ENCODE results near the gene TNNI2.
A peak's percentile ranks its signal among the peaks of the same experiment; 100 is the strongest.

Gene TNNI2

DNA sequence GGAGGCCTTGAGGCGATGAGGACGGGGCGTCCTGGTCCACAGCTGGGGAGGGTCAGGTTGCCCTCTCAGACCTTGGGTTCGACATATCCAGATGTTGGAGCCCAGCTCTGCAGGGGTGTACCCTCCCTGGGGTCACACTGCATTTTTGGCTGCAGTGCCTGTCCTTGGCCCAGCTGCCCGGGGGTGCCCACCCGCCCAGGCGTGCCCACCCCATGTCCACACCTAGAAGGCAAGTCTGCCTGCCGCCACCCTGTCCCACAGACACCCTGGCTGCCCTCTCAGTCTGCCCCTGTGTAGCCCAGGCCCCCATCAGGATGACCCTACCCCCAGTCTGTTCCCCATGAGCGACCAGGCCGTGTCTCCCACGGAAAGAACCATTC is 17.1 kb downstream of the TNNI2 start:
- DNase-seq (ENCODE audit: low read depth), result no peak
- H3K4me3 ChIP-seq (ENCODE audit: low read depth, low read length), result no peak overlapping the region

DNA sequence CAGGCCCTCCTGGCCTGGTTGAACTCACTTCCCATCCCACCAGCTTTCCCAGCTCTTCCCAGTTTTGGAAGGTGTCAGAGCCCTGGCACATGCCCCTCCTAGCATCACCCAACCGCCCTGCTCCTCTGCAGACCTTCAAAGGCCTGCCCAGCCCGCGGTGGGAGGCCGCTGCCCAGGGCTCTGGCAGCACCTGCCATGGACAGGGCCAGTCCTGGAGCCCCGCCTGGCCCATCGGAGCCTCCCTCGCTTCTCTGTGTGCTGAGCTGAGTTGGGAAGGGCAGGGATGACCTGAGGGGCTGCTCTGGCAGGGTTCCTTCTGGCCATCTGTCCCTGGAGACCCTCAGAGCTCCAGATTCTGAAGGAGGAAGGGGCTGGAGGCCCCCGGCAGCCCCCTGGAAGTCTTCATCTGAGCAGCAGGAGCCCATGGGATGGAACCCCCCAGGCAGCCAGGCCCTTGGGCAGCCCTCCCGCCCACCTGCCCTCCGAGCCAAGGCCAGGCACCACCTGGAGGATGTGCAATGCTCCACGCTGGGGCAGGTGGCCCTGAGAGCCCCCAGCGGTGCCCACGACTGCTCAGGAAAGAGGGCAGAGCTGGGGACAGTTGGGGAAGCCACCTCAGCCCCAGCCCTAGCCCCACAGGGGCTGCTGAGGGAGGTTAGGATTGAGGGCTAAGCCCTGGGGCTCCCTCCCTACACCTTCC is 17.7 kb downstream of the TNNI2 start:
- DNase-seq (ENCODE audit: low read depth), result no peak
- H3K4me3 ChIP-seq (ENCODE audit: low read depth, low read length), result no peak overlapping the region

DNA sequence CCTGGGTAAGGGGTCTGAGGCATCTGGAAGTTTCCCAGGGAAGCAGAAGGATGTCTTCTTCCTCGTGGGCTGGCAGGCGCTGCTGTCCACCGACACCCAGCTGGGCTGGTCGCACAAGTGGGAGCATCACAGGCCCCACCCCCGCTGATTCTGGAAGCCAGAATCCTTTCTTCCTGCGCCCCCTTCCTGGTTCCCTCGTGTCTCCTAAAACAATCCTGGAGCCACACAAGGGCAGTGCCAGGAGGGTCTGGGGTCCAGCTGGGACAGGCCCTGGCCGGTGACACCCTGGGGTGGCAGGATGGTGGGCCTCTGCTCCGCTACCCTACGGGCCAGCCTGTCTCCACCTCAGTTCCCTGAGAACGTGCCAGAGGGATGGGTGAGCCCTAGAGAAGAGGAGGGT is 18.3 kb downstream of the TNNI2 start:
- no peak overlapping the region for H3K4me3 ChIP-seq (ENCODE audit: low read depth, low read length)
- DNase-seq (ENCODE audit: low read depth), result no peak

DNA sequence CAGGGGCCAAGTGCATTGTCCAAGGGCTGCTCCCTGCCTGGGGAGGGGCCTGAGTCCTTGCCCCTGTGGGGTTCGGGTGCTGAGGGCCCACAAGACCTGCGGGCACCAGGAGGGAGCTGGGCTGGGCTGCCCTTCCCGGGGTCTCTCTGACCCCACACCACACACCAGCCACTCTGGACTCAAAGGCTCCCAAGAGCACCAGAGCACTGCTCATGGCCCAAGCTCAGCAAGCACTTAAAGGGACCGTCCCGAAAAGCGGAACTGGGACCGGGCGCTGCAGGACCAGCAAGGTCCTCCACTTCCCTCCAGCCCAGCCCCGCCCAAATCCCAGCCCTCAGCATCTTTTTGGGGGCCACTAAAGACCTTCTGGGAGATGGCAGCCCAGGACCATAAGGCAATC is 19.4 kb downstream of the TNNI2 start:
- no peak overlapping the region for H3K4me3 ChIP-seq (ENCODE audit: low read depth, low read length)
- no peak for DNase-seq (ENCODE audit: low read depth)

DNA sequence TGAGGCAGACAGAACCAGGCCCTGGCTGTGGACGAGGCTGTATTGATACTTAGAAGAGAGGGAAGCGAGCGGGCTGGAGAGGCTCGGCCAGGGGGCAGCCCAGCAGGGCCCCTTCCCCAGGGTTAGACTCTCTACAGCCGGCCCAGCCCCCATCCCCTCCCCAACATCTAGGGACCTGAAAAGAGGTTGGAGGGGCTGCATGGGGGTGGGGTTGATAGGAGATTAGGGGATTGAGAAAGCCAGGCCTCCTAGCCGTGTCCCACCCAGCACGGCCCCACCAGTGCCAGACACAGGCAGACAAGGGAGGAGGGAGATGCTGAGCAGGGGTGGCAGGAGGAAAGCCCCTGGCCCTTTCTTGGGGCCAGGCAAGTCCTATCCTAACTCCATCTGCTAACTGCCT is 19.8 kb downstream of the TNNI2 start:
- H3K4me3 ChIP-seq (ENCODE audit: low read depth, low read length), result no peak overlapping the region
- DNase-seq (ENCODE audit: low read depth), result no peak

DNA sequence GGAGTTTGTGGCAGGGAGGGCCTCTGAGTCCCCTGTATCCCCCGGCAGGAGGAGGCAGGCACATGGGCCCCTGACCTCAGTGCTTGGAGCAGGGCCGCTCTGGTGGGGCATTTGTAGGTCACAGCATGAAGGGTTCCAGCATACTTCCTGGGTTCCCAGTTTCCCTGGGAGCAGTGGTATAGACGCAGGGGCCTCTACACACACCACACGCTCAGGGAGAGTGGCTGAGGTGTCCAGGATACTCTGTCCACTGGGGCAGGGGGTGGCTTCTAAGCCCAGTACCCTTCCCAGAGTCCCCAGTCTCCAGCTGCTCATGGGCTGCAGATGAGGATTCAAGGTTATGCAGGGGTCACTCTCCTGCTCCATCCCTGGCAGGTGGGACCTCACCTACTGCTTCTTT is 20.2 kb downstream of the TNNI2 start:
- H3K4me3 ChIP-seq (ENCODE audit: low read depth, low read length), result no peak overlapping the region
- DNase-seq (ENCODE audit: low read depth), result no peak

DNA sequence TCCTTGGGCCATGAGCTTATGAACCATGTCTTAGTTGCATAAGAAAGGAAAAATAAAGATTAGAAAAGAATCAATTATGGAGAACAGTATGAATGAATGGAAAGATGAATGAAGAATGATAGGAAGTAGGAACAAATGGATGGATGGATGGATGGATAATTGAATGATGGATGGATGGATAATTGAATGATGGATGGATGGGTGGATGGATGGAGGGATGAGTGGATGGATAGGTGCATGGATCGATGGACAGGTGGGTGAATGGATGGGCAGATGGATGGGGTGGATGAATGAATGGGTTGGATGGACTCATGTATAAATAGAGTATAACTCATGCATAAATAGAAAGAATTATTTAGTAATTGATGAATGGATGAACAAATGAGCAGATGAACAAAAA is 21.3 kb downstream of the TNNI2 start:
- H3K4me3 ChIP-seq (ENCODE audit: low read depth, low read length), result no peak overlapping the region
- DNase-seq (ENCODE audit: low read depth), result no peak

DNA sequence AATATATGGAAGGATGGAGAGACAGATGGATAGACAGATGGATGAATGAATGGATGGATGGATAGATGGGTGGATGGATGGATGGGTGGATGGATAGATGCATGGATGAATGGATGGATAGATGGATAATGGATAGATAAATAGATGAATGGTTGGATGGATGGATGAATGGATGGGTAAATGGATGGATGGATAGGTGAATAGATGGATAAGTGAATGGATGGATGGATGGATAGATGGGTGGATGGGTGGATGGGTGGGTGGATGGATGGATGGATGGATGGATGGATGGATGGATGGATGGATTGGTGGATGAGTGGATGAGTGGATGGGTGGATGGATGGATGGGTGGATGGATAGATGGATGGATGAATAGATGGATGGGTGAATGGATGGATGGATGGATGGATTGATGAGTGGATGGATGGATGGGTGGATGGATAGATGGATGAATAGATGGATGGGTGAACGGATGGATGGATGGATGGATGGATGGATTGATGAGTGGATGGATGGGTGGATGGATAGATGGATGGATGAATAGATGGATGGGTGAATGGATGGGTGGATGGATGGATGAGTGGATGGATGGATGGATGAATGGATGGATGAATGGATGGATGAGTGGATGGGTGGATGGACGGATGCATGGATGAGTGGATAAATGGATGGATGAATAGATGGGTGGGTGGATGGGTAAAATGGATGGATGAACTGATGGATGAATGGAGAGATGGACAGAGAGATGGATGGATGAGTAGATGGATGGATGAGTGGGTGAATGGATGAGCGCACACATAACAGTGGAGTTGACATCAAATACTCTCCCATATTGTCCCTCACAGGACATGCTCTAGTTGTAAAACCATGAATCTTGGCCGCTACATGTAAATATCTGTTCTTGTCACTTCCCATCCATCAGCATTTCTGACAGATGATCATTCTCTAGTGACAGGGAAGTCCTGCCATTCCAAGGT is 22.9 kb downstream of the TNNI2 start:
- no peak for DNase-seq (ENCODE audit: low read depth)

DNA sequence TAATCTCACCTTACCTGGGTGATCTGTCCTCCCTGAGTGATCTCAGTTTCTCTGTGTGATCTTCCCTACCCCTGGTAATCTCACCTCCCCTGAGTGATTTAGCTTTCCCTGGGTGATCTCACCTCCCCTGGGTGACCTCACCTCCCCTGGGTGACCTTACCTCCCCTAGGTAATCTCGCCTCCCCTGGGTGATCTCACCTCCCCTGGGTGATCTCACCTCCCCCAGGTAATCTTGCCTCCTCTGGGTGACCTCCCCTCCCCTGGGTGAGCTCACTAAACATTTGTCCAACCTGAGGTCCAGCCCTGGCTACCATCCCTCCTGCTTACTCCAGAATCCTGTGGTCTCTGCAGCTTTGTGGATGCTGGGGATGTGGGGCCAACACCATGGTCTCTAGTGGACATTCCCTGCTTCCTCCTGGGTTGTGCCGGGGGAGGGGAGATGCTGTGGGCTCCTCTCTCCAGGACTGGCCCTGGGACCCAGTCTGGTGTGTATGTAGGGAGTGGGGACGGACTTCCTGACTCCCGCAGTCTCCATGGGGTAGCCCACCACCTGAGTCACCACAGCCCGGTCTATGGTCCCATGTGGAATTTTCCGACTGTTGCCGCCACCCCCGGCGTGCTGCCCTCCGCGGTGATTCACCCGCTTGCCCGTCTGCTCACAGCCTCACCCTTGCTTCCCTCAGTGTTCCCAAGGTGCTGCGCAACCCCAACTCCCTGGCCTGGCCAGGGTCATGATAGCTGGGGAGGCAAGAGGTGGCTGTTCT is 24.0 kb downstream of the TNNI2 start:
- H3K4me3 ChIP-seq (ENCODE audit: low read depth, low read length), result no peak overlapping the region
- no peak for DNase-seq (ENCODE audit: low read depth)

More for the DNA sequence above, 22.9 kb downstream of the TNNI2 start:
- H3K4me3 ChIP-seq (ENCODE audit: low read depth, low read length), result no peak overlapping the region

DNA sequence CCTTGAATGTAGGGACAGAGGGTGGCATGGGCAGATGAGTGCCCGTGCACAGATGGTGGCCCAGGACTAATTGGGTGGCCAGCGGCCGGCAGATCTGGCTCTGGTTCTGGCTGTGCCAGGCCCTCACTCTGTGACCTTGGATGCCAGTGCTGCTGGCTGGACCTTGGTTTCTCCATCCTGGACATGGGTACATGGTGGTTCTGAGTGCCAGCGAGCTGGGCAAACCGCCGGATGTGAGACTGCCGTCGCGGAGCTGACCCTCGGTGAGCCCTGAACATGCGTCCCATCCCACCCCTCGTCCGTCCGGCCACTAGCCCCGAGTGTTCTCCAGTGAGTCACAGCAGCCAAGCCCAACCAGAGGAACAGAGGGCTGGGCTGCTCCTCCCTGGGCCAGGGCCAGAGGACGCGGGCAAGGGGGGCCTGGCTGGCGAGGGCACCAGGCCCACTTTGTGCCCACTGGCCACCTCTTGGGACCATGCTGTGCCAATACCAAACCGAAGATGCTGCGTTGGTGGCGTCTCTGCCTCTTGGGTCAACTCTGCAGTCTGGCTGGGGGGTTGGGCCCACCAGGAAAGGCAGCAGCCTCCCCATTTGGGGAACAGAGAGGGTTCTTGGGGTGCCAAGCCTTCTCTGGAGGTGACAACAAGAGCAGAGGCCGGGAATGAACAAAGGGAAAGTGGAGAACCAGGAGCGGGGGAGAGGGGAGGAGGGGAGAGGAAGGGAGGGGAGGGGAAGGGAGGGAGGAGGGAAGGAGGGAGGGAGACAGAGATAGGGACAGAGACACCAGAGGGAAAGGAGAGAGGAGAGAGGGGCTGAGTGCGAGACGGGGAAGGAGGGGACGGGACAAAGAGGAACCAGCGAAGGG is 24.8 kb downstream of the TNNI2 start:
- DNase-seq (ENCODE audit: low read depth), result peak; percentile 79
- H3K4me3 ChIP-seq (ENCODE audit: low read depth, low read length), result no peak overlapping the region

DNA sequence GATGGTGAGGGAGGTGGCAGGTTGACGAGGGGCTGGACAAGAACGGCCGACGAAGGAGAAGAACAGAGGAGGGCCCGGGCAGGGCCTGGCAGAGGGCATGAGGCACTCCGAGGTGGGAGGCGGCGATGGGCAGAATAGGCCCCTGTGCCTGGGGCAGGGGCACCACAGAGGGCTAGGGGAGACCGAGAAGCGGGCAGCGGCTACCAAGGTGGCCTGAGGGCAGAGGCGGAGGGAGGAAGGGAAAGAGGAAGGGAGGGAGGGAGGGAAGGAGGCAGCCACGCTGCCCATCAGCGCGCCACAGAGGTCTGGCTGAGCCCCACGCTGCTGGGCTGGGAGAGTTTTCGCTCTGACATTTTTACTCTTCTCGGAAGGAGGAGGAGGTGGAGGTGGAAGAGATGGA is 25.4 kb downstream of the TNNI2 start:
- no peak for DNase-seq (ENCODE audit: low read depth)
- no peak overlapping the region for H3K4me3 ChIP-seq (ENCODE audit: low read depth, low read length)

DNA sequence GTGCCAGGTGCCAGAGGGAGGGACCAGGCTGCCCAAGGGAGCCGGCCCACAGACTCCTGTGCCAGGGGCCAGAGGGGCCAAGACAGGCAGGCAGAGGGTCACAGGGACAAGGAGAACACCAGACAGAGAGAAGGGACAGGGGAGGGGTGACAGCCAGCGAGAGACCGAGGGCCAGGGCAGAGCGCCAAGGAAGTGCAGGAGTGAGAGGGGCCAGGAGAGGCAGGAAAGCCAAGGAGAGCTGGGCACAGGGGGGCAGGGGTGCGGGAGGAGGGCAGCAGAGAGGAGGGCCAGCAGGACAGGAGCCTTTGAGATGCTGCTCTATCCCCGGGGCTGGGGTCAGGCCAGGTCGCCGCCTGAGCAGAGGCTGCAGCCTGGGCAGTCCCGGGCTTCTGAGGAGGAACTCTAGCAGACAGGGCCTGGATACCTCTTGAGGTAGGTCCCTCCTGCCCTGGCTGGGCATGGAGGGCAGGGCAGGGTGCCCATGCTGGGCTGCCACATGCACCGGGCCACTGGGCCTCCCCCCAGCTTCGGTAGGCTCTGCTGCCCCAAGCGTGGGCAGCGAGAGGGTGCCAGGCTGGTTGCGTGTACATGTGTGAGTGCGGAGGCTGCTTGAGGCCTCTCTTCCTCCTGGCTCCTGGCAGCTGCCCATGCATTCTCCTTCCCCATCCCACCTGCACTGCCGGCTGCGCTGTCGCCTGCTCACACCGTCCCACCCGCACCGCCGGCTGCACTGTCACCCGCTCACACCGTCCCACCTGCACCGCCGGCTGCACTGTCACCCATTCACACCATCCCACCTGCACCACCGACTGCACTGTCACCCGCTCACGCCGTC is 26.3 kb downstream of the TNNI2 start:
- no peak overlapping the region for H3K4me3 ChIP-seq (ENCODE audit: low read depth, low read length)
- DNase-seq (ENCODE audit: low read depth), result no peak

DNA sequence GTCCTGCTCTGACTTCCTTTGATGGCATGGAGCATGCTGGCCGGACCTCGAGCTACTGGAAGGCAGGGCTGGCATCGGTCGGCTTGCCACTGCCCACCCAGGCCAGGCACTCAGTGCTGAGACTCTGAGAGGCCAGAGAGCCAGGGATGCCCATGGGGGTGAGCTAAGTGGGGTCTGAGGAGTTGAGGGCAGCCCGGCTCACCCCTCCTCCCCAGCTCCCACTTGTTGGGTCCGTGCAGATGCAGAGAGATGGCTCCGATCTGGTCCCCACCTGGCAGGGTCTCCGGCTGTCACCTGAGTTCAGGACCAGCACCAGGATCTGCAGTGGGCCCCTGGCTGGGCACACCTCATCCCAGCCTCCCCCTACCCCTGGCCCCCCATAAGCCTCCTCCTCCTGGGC is 27.4 kb downstream of the TNNI2 start:
- no peak for DNase-seq (ENCODE audit: low read depth)
- H3K4me3 ChIP-seq (ENCODE audit: low read depth, low read length), result no peak overlapping the region

DNA sequence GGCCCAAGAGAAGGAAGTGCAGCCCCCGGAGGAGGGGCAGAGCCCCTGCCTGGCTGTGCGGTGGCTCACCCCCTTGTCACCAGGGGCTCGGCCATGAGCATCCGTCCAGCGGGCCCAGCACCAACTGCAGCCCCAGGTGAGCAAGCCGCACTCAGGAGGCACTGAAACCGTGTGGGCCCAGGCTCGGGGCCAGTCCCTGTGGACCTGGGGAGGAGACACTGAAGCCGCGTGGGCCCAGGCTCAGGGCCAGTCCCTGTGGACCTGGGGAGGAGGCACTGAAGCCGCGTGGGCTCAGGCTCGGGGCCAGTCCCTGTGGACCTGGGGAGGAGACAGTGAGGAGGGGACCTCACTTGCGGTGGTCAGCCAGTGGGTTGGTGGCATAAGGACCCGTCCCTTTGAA is 28.0 kb downstream of the TNNI2 start:
- H3K4me3 ChIP-seq (ENCODE audit: low read depth, low read length), result no peak overlapping the region
- DNase-seq (ENCODE audit: low read depth), result no peak

DNA sequence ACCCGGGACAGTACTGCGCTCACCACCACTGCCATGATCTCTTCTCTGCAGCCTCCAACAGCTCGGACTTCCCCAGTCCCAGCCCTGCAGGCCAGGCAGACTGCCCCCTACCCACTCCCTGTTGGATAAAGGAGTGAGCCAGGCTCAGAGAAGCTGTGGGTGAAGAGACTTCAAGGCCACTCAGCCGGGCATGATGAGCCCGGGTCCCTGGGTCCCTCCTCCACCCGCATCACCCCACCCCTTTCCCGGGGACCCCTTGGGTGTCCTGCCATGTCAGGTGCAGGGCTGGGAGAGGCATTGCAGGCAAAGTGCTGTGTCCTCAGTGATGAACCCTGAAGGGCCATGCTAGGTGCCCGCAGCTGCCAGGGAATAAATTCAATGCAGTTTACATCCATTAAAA is 28.6 kb downstream of the TNNI2 start:
- DNase-seq (ENCODE audit: low read depth), result no peak
- no peak overlapping the region for H3K4me3 ChIP-seq (ENCODE audit: low read depth, low read length)

DNA sequence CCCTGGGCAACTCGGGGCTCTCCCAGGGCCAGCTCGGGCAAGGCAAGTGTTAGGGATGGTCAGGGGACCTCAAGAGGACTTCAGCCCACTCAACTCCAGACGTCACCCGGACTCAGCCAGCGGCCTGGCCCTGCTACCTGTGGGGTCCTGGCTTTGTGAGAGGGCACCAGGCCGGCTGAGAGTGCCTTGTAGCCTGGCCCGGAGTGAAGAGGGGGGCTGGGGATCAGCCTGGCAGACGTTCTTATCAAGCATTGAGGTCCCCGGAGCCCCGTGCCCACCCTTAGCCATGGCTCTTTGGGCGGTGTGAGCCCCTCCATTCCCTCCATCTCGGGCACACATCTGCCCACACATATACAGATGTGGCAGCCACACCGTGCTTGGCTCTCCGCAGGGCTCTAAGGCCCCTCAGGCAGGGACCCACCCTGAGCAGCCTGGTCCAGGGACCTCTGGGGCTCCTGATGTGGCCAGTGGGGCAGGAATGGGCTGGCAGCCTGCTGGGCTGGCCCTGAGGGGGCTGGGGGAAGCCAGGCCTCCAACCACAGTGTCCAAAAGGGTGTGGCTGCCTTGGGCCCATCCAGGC is 29.4 kb downstream of the TNNI2 start:
- no peak overlapping the region for H3K4me3 ChIP-seq (ENCODE audit: low read depth, low read length)
- no peak for DNase-seq (ENCODE audit: low read depth)

DNA sequence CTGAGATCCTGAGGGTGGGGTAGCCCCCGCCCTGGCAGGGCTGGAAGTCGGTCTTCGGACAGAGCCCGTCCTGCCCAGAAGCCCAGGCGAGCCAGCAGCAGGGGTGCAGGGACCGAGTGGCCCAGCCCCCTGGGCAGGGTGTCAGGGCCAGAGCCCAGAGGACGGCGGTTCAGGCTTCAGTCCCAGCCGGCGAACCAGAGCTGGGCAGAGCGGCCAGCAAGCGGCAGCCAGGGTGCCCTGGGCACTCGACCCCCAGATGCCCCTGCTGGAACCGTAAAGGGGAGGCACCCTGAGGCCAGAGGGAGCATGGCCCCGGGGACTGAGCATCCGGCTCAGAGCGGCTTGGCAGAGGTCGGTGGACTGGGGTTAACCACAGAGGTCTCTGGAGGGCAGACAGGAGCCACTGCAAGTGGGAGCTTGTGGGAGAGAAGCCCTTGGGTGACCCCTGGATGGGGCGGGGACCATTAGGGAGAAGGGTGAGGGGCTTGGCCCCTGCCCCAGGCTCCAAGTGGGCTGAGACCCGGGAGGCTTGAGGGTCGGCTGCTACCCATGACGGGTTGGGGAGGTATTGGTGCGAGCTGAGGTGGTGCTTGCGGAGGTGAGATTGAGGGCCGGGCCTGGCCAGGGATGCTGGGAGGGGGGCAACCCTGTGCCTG is 30.0 kb downstream of the TNNI2 start:
- DNase-seq (ENCODE audit: low read depth), result no peak
- H3K4me3 ChIP-seq (ENCODE audit: low read depth, low read length), result no peak overlapping the region

Data from skeletal muscle cell (primary cell).